Measurements from ENCODE around the gene NPM1.
"Not testable (repeated sequence)": the region's sequence is repeated elsewhere in the genome, so short reads cannot be mapped to it uniquely, and the experiment has no call there.

Gene NPM1

GRCh38 chr5:171387345-171387969, at the start of gene NPM1:
NPM1 (plus strand) TSS chr5:171387849; CDS start chr5:171387949, 100 bp downstream.
- DNase-seq: peak; percentile 98

- DNase-seq: no peak
Measured at GRCh38 chr5:171340042-171340441, 47.6 kb upstream of the NPM1 start.

- DNase-seq: no peak
Measured at GRCh38 chr5:171340491-171340890, 47.2 kb upstream of the NPM1 start.

- DNase-seq: peak; percentile 74
Measured at GRCh38 chr5:171342362-171343111, 45.1 kb upstream of the NPM1 start.

GRCh38 chr5:171344936-171345608, 42.6 kb upstream of the NPM1 start:
- DNase-seq: no peak

- DNase-seq: no peak
Measured at GRCh38 chr5:171351536-171352073, 36.0 kb upstream of the NPM1 start.

GRCh38 chr5:171355302-171355724, 32.3 kb upstream of the NPM1 start:
- no peak for DNase-seq

GRCh38 chr5:171357843-171358242, 29.8 kb upstream of the NPM1 start:
- no peak for DNase-seq

- DNase-seq: not testable (repeated sequence)
Measured at GRCh38 chr5:171361151-171361550, 26.5 kb upstream of the NPM1 start.

- not testable (repeated sequence) for DNase-seq
Measured at GRCh38 chr5:171363249-171363648, 24.4 kb upstream of the NPM1 start.

GRCh38 chr5:171363846-171364245, 23.8 kb upstream of the NPM1 start:
- no peak for DNase-seq

GRCh38 chr5:171365351-171365750, 22.3 kb upstream of the NPM1 start:
- no peak for DNase-seq

GRCh38 chr5:171366645-171367044, 21.0 kb upstream of the NPM1 start:
- DNase-seq: no peak

- peak; percentile 52 for DNase-seq
Measured at GRCh38 chr5:171367424-171368370, 20.0 kb upstream of the NPM1 start.

GRCh38 chr5:171369056-171369455, 18.6 kb upstream of the NPM1 start:
- DNase-seq: no peak

GRCh38 chr5:171369898-171370297, 17.8 kb upstream of the NPM1 start:
- no peak for DNase-seq

- not testable (repeated sequence) for DNase-seq
Measured at GRCh38 chr5:171370881-171371280, 16.8 kb upstream of the NPM1 start.

- DNase-seq: no peak
Measured at GRCh38 chr5:171371326-171371725, 16.3 kb upstream of the NPM1 start.

- DNase-seq: no peak
Measured at GRCh38 chr5:171379961-171380360, 7.7 kb upstream of the NPM1 start.

- not testable (repeated sequence) for DNase-seq
Measured at GRCh38 chr5:171384416-171384815, 3.2 kb upstream of the NPM1 start.

GRCh38 chr5:171384999-171385398, 2.6 kb upstream of the NPM1 start:
- DNase-seq: not testable (repeated sequence)

GRCh38 chr5:171386006-171386671, 1.5 kb upstream of the NPM1 start:
- no peak for DNase-seq
